HG03469 (cell line): ENCODE measurements around the gene SLC26A3.

Experiments
- ATAC-seq: cut with Tn5 transposase; IDR thresholded peaks from one replicate; pipeline ENCODE4 v1.9.1; 2021; ENCODE audit warnings: mild to moderate bottlenecking, moderate library complexity, moderate number of reproducible peaks; ENCODE audit not compliant: unreplicated experiment

The SLC26A3 gene

GRCh38 chr7:107816011-107816566, 13.1 kb upstream of the SLC26A3 start:
- ATAC-seq: no peak

- no peak for ATAC-seq
Observed at GRCh38 chr7:107815254-107815882, 12.3 kb upstream of the SLC26A3 start.

- ATAC-seq: no peak
Observed at GRCh38 chr7:107813524-107813923, 10.5 kb upstream of the SLC26A3 start.

GRCh38 chr7:107811934-107812333, 8.9 kb upstream of the SLC26A3 start:
- ATAC-seq: no peak

GRCh38 chr7:107810626-107811025, 7.6 kb upstream of the SLC26A3 start:
- no peak for ATAC-seq

GRCh38 chr7:107809179-107809578, 6.2 kb upstream of the SLC26A3 start:
- ATAC-seq: no peak

- no peak for ATAC-seq
Observed at GRCh38 chr7:107799647-107800264, 3.3 kb downstream of the SLC26A3 start.

- ATAC-seq: no peak
Observed at GRCh38 chr7:107792364-107792763, 10.7 kb downstream of the SLC26A3 start.

GRCh38 chr7:107789647-107790046, 13.4 kb downstream of the SLC26A3 start:
- no peak for ATAC-seq

- ATAC-seq: no peak
Observed at GRCh38 chr7:107788662-107789061, 14.4 kb downstream of the SLC26A3 start.

- ATAC-seq: no peak
Observed at GRCh38 chr7:107788216-107788615, 14.8 kb downstream of the SLC26A3 start.

GRCh38 chr7:107785926-107786325, 17.1 kb downstream of the SLC26A3 start:
- ATAC-seq: no peak

GRCh38 chr7:107785170-107785569, 17.9 kb downstream of the SLC26A3 start:
- no peak for ATAC-seq

GRCh38 chr7:107783648-107784047, 19.4 kb downstream of the SLC26A3 start:
- ATAC-seq: no peak

GRCh38 chr7:107782374-107782773, 20.6 kb downstream of the SLC26A3 start:
- no peak for ATAC-seq

- no peak for ATAC-seq
Observed at GRCh38 chr7:107779647-107780099, 23.4 kb downstream of the SLC26A3 start.

GRCh38 chr7:107778283-107778682, 24.7 kb downstream of the SLC26A3 start:
- no peak for ATAC-seq

GRCh38 chr7:107777702-107778101, 25.3 kb downstream of the SLC26A3 start:
- ATAC-seq: no peak

GRCh38 chr7:107773027-107773426, 30.0 kb downstream of the SLC26A3 start:
- ATAC-seq: no peak

GRCh38 chr7:107768263-107768662, 34.8 kb downstream of the SLC26A3 start:
- ATAC-seq: no peak

- no peak for ATAC-seq
Observed at GRCh38 chr7:107767391-107767790, 35.6 kb downstream of the SLC26A3 start.

GRCh38 chr7:107758667-107759066, 44.4 kb downstream of the SLC26A3 start:
- no peak for ATAC-seq
